Adrenal gland (tissue), 5 donors: ENCODE measurements around the gene ERI3.
A peak's percentile ranks its signal among the peaks of the same experiment; 100 is the strongest.

Experiments used
- POLR2A ChIP-seq, 2 donors: fragments of 450-650 bp; IDR thresholded peaks; one replicate each; pipeline ENCODE4 v1.6.1; 2017; ENCODE audit warnings: antibody characterized with exemption in 2 of 2, mild to moderate bottlenecking in 2 of 2, moderate library complexity in 1 of 2
- TF ChIP-seq, protein P1 (sequence below), 6 experiments: fragments of 450-650 bp in 4 of 6; fragments of 200-600 bp in 2 of 6; sonication (generic) in 1 of 6; IDR thresholded peaks; 1 replicate in 5 of 6; 2 replicates in 1 of 6; pipeline versions ENCODE4 v1.5.1 to v1.8.0; 2016 to 2021; ENCODE audit warnings: antibody characterized with exemption in 6 of 6, mild to moderate bottlenecking in 2 of 6, moderate library complexity in 1 of 6
- donor health status: DM: no; HTN: no; CAD: no.

DNA sequence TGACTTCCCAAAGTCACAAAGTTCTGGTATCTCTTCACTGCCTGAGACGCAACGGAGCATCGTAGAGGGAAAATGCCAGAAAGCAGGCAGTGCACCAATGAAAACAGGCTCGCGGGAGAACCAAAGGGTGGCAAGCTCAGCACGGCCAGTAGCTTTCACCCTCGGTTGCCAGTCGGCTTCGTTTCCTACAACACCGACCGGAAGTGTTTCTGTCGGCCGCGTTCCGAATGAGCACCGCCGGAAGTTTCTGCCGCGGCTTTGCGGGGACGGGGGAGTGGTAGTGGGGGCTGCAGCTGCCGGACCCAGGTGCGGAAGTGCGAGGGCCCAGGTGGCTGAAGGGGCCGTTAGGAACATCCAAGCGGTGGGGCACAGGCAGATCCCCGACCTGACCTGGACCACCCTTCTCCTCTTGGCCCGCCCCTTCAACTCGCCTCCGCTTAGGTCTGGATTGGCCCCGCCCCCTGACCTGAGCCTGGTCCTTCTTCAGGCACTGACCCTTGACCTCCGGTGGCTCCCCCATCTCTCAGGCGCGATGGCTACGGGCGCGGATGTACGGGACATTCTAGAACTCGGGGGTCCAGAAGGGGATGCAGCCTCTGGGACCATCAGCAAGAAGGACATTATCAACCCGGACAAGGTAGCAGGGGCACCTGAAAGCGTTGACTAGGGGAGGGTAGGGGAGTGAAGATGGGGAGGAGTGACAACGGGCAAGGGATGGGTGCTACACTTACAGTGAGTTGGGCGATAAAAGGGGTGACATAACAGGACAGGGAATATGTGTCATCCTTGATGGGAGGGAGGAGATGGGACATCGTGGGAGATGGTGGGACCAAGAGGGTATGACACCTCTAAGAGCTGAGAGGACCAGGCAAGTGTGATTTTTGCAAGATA, 141.6 kb downstream of the ERI3 start, which contains the start of gene DMAP1:
- TF ChIP-seq, protein P1, sequence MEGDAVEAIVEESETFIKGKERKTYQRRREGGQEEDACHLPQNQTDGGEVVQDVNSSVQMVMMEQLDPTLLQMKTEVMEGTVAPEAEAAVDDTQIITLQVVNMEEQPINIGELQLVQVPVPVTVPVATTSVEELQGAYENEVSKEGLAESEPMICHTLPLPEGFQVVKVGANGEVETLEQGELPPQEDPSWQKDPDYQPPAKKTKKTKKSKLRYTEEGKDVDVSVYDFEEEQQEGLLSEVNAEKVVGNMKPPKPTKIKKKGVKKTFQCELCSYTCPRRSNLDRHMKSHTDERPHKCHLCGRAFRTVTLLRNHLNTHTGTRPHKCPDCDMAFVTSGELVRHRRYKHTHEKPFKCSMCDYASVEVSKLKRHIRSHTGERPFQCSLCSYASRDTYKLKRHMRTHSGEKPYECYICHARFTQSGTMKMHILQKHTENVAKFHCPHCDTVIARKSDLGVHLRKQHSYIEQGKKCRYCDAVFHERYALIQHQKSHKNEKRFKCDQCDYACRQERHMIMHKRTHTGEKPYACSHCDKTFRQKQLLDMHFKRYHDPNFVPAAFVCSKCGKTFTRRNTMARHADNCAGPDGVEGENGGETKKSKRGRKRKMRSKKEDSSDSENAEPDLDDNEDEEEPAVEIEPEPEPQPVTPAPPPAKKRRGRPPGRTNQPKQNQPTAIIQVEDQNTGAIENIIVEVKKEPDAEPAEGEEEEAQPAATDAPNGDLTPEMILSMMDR (IDR thresholded peaks at IDR 0.05) = peak in 3 of 6 experiments; percentile 23 to 31 (median 27)
- peak; percentile 35 to 37 for TF ChIP-seq POLR2A (IDR thresholded peaks at IDR 0.05)
